GM12878 (cell line): ENCODE results near the gene EIF4ENIF1. TPM values are rescaled to one million over a fixed set of nuclear protein-coding genes. Genes with fewer than 3 reads are reported as not detected.

ENCODE experiments used
- BHLHE40 ChIP-seq, 2 experiments: fragments of 450-650 bp in 1 of 2; IDR thresholded peaks; 2 replicates each; pipeline ENCODE4 v1.6.1; 2011 to 2017; ENCODE audit warnings: low read depth in 2 of 2, borderline replicate concordance in 1 of 2, improper control_type of control experiment in 1 of 2, low read length in 1 of 2, mild to moderate bottlenecking in 1 of 2
- CBX3 ChIP-seq: fragments of 200-600 bp; sonication (generic); IDR thresholded peaks from 2 replicates; pipeline ENCODE4 v1.6.1; 2016; ENCODE audit warnings: low read depth, borderline replicate concordance
- CEBPB ChIP-seq, 2 experiments: fragments of 150-350 bp in 1 of 2; IDR thresholded peaks; 2 replicates each; pipeline ENCODE4 v1.6.1; 2012 to 2014; ENCODE audit warnings: low read depth in 2 of 2, low read length in 2 of 2, borderline replicate concordance in 1 of 2, inconsistent platforms in 1 of 2
- CHD1 ChIP-seq: IDR thresholded peaks from 2 replicates; pipeline ENCODE4 v1.6.1; 2012; ENCODE audit warnings: low read depth, low read length, improper control_type of control experiment
- EZH2 ChIP-seq: IDR thresholded peaks from 2 replicates; pipeline ENCODE4 v1.6.1; 2012; ENCODE audit warnings: low read depth, mild to moderate bottlenecking, control low read depth, inconsistent platforms, low read length, borderline replicate concordance; ENCODE audit not compliant: control insufficient read depth
- FOXM1 ChIP-seq: IDR thresholded peaks from 2 replicates; pipeline ENCODE4 v1.6.1; 2012; ENCODE audit warnings: low read depth, mild to moderate bottlenecking, inconsistent platforms, low read length, moderate library complexity
- HDAC6 ChIP-seq: fragments of 200-600 bp; sonication (generic); IDR thresholded peaks from one replicate; pipeline ENCODE4 v1.8.0; 2017; ENCODE audit warnings: antibody characterized with exemption; ENCODE audit not compliant: unreplicated experiment
- IKZF2 ChIP-seq, 2 experiments: fragments of 450-650 bp; IDR thresholded peaks; 2 replicates each; pipeline ENCODE4 v1.6.1; 2017; ENCODE audit warnings: mild to moderate bottlenecking in 2 of 2, moderate library complexity in 2 of 2
- JUND ChIP-seq: IDR thresholded peaks from 2 replicates; pipeline ENCODE4 v1.6.1; 2012; ENCODE audit warnings: low read depth, mild to moderate bottlenecking, low read length, improper control_type of control experiment, moderate library complexity
- KAT2A ChIP-seq: conservative IDR thresholded peaks from 2 replicates; pipeline ENCODE4 v1.6.1; 2011; ENCODE audit warnings: low read depth, low read length; ENCODE audit not compliant: control insufficient read depth
- MEF2A ChIP-seq: IDR thresholded peaks from 2 replicates; pipeline ENCODE4 v1.6.1; 2011; ENCODE audit warnings: low read depth, mild to moderate bottlenecking, low read length, moderate library complexity; ENCODE audit not compliant: insufficient read depth
- MYC ChIP-seq: IDR thresholded peaks from 2 replicates; pipeline ENCODE4 v1.6.1; 2011; ENCODE audit warnings: mild to moderate bottlenecking, low read length, moderate library complexity, inconsistent platforms; ENCODE audit not compliant: insufficient read depth, insufficient replicate concordance, insufficient read length, severe bottlenecking
- NFYA ChIP-seq: IDR thresholded peaks from 2 replicates; pipeline ENCODE4 v1.6.1; 2011; ENCODE audit warnings: low read depth, mild to moderate bottlenecking, low read length, improper control_type of control experiment, borderline replicate concordance
- NR2C2 ChIP-seq: IDR thresholded peaks from 2 replicates; pipeline ENCODE4 v1.6.1; 2011; ENCODE audit warnings: borderline replicate concordance, low read depth; ENCODE audit not compliant: control insufficient read depth, insufficient read length
- PAX5 ChIP-seq: IDR thresholded peaks from 2 replicates; pipeline ENCODE4 v1.6.1; 2011; ENCODE audit warnings: low read depth, low read length, borderline replicate concordance
- PBX3 ChIP-seq: IDR thresholded peaks from 2 replicates; pipeline ENCODE4 v1.6.1; 2011; ENCODE audit warnings: mild to moderate bottlenecking, low read depth, low read length, moderate library complexity; ENCODE audit not compliant: insufficient replicate concordance
- RB1 ChIP-seq: fragments of 450-650 bp; formaldehyde crosslinking; IDR thresholded peaks from 2 replicates; pipeline ENCODE4 v1.6.1; 2017; ENCODE audit warnings: mild to moderate bottlenecking, borderline replicate concordance
- RELA ChIP-seq: fragments of 450-650 bp; IDR thresholded peaks from 2 replicates; pipeline ENCODE4 v1.8.0; 2014; ENCODE audit warnings: borderline replicate concordance; ENCODE audit not compliant: partially characterized antibody
- TARDBP ChIP-seq: IDR thresholded peaks from 2 replicates; pipeline ENCODE4 v1.6.1; 2016; ENCODE audit warnings: borderline replicate concordance
- USF2 ChIP-seq: IDR thresholded peaks from 2 replicates; pipeline ENCODE4 v1.6.1; 2011; ENCODE audit warnings: low read depth, low read length, improper control_type of control experiment, borderline replicate concordance
- YY1 ChIP-seq: IDR thresholded peaks from 2 replicates; pipeline ENCODE4 v1.6.1; 2011; ENCODE audit warnings: low read depth, mild to moderate bottlenecking, low read length
- ZNF274 ChIP-seq: IDR thresholded peaks from one replicate; pipeline ENCODE4 v1.8.0; 2011; ENCODE audit not compliant: insufficient read length, insufficient read depth
- ZNF687 ChIP-seq: fragments of 450-650 bp; IDR thresholded peaks from 2 replicates; pipeline ENCODE4 v1.6.1; 2017; ENCODE audit warnings: mild to moderate bottlenecking, moderate library complexity
- polyA plus RNA-seq, 11 experiments: library from polyadenylated mRNA; depleted of rRNA in 4 of 11; unstranded in 6 of 11; stranded (reverse) in 5 of 11; fragments of >200 nt; fragmentation: Nextera tagmentation in 4 of 11; fragmentation: Illumina TruSeq in 1 of 11; extraction: Ambion mirVana in 4 of 11; extraction: Trizol in 1 of 11; gene quantifications; 1 replicate in 1 of 11; 2 replicates in 10 of 11; pipeline versions ENCODE4 v1.2.1 to v1.2.3, GENCODE V29; 2011 to 2016; ENCODE audit warnings: inconsistent platforms in 2 of 11, missing spikeins in 2 of 11, low read depth in 1 of 11
- total RNA-seq, 4 experiments: library from RNA; depleted of rRNA in 3 of 4; stranded (reverse); fragments of >200 nt in 3 of 4; fragmentation: Illumina TruSeq in 1 of 4; extraction: Trizol in 1 of 4; gene quantifications; 2 replicates each; pipeline versions ENCODE4 v1.2.1 to v1.2.3, GENCODE V29; 2013 to 2021

The EIF4ENIF1 gene
- total and polyA plus RNA-seq, 10 of the 15 experiments (the other 5 are each of a cell fraction or from before 2014, with no cell fraction given) = 4.4 to 43.7 (median 24.4) TPM

DNA sequence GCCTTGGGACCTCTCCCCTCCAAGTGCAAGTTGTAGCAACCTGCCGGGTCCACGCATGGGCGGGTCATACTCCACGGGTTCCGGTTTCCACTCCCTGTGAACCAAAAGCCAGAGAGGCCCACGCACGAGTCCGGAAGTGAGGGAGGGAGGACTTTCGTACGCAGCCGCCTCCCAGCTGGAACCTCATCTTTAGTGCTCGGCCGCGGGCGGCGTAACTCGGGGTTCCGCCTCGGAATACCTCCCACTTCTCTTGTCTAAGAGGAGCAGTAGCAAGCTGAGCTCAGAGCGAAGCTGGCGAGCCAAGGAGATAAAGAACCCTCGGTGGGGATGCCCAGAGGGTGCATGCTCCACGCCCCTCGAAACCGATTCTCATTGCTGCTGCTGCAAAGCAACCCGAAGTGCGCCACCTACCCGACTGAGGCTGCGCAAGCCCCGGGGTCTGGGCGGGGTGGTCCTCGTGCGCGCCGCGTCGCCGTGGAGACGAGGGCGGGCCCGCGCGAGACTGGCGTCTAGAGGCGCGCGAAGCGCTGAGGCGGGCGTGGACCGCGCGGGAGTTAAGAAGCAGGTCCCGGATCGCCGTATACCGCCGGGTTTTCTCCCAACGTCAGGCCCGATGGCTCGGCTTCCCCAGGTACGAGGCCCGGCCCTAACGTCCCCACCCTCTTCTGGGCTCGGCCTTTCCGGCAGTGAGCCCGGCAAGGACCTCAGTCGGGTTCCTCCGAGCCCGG is 6.5 kb upstream of the EIF4ENIF1 start, which contains the start of gene SFI1 (continued):
- TF ChIP-seq RELA = peak; percentile 25
- TF ChIP-seq JUND = no peak
- no peak; the same call in 1 of the 2 replicates for TF ChIP-seq YY1
- no peak for TF ChIP-seq EZH2
- no peak for TF ChIP-seq KAT2A
- TF ChIP-seq ZNF274 = no peak
- peak; percentile 36; the same call in 1 of the 2 replicates for TF ChIP-seq FOXM1
- TF ChIP-seq PAX5 = peak; percentile 78; the same call in 1 of the 2 replicates
- no peak for TF ChIP-seq MYC
- TF ChIP-seq BHLHE40 (IDR thresholded peaks at IDR 0.05; ENCODE audit: borderline replicate concordance in 1 of 2, low read depth in 2 of 2, low read length in 1 of 2) = peak; percentile 58 to 85; a peak in 3 of 4 replicates
- no peak for TF ChIP-seq CEBPB (IDR thresholded peaks at IDR 0.05; ENCODE audit: borderline replicate concordance in 1 of 2, low read depth in 2 of 2, low read length in 2 of 2)
- TF ChIP-seq CHD1 = no peak
- no peak for TF ChIP-seq NFYA
- peak; percentile 67 for TF ChIP-seq PBX3
- TF ChIP-seq HDAC6 = no peak
- peak; percentile 57; the same call in 1 of the 2 replicates for TF ChIP-seq RB1
- TF ChIP-seq CBX3 = no peak
- TF ChIP-seq ZNF687 = peak; percentile 81; the same call in 1 of the 2 replicates
- no peak for TF ChIP-seq USF2
- TF ChIP-seq IKZF2 (IDR thresholded peaks at IDR 0.05) = peak; percentile 79 to 87
- TF ChIP-seq MEF2A = no peak
- TF ChIP-seq NR2C2 = no peak
- TF ChIP-seq TARDBP = no peak
